ENCODE data around the gene MTARC2.

GRCh38 chr1:220811695-220812094 lies 63.6 kb downstream of the MTARC2 start:
- TF ChIP-seq CTCF (conservative IDR thresholded peaks at IDR 0.05 in 1 of 2, IDR thresholded peaks at IDR 0.05 in 1 of 2; ENCODE audit: low read depth in 1 of 2, low read length in 2 of 2) (no peak), EZH2 (IDR thresholded peaks at IDR 0.05; ENCODE audit: low read length, missing control alignments) (no peak)
